Mesenchymal stem cell (in vitro differentiated cells and primary cell): Measurements from ENCODE around the gene PLPPR3.
A peak's percentile ranks its signal among the peaks of the same experiment; 100 is the strongest.

ENCODE experiments used
- DNase-seq: peaks from one replicate; pipeline ENCODE4 v3.0.0-alpha.2; 2013
- H2AFZ ChIP-seq: one replicate; pipeline ENCODE4 v1.6.1; 2013; ENCODE audit warnings: low read depth, mild to moderate bottlenecking, control low read depth, inconsistent platforms, low read length, moderate library complexity
- H2AK5ac ChIP-seq: 2 replicates; pipeline ENCODE4 v1.6.1; 2013; ENCODE audit warnings: low read length, moderate library complexity, mild to moderate bottlenecking, inconsistent platforms; ENCODE audit not compliant: severe bottlenecking
- H2BK120ac ChIP-seq: one replicate; pipeline ENCODE4 v1.6.1; 2013; ENCODE audit warnings: low read depth, mild to moderate bottlenecking, inconsistent platforms, low read length, moderate library complexity
- H2BK12ac ChIP-seq, 2 experiments: one replicate each; pipeline ENCODE4 v1.6.1; 2013; ENCODE audit warnings: inconsistent platforms in 2 of 2, low read length in 2 of 2, mild to moderate bottlenecking in 2 of 2, moderate library complexity in 2 of 2, control low read depth in 1 of 2
- H2BK15ac ChIP-seq: one replicate; pipeline ENCODE4 v1.6.1; 2013; ENCODE audit warnings: mild to moderate bottlenecking, low read depth, inconsistent platforms; ENCODE audit not compliant: poor library complexity, severe bottlenecking
- H2BK5ac ChIP-seq: 2 replicates; pipeline ENCODE4 v1.6.1; 2013; ENCODE audit warnings: low read depth, mild to moderate bottlenecking, low read length, control low read depth, inconsistent platforms; ENCODE audit not compliant: poor library complexity, severe bottlenecking
- H3K14ac ChIP-seq, 2 experiments: one replicate each; pipeline ENCODE4 v1.6.1; 2013; ENCODE audit warnings: inconsistent platforms in 2 of 2, low read length in 2 of 2, control low read depth in 1 of 2, mild to moderate bottlenecking in 1 of 2, moderate library complexity in 1 of 2
- H3K18ac ChIP-seq, 2 experiments: one replicate each; pipeline ENCODE4 v1.6.1; 2013; ENCODE audit warnings: inconsistent platforms in 2 of 2, low read length in 2 of 2, control low read depth in 1 of 2, low read depth in 1 of 2, mild to moderate bottlenecking in 1 of 2
- H3K23ac ChIP-seq, 2 experiments: one replicate each; pipeline ENCODE4 v1.6.1; 2013; ENCODE audit warnings: inconsistent platforms in 2 of 2, low read length in 2 of 2, mild to moderate bottlenecking in 2 of 2, moderate library complexity in 2 of 2, control low read depth in 1 of 2
- H3K27ac ChIP-seq: 2 replicates; pipeline ENCODE4 v1.5.1; 2013; ENCODE audit warnings: mild to moderate bottlenecking, moderate library complexity, low read length, control low read depth, inconsistent platforms; ENCODE audit not compliant: poor library complexity, severe bottlenecking
- H3K27me3 ChIP-seq, 2 experiments: 2 replicates each; pipeline versions ENCODE4 v1.6.1 to v1.7.0; 2013; ENCODE audit warnings: low read length in 2 of 2, mild to moderate bottlenecking in 2 of 2, moderate library complexity in 2 of 2, control low read depth in 1 of 2, inconsistent platforms in 1 of 2; ENCODE audit not compliant: control insufficient read depth in 1 of 2, insufficient read depth in 1 of 2
- H3K36me3 ChIP-seq, 2 experiments: 2 replicates each; pipeline versions ENCODE4 v1.6.1 to v1.7.0; 2013; ENCODE audit warnings: low read length in 2 of 2, control low read depth in 1 of 2, inconsistent platforms in 1 of 2, low read depth in 1 of 2, mild to moderate bottlenecking in 1 of 2; ENCODE audit not compliant: insufficient read depth in 2 of 2, control insufficient read depth in 1 of 2
- H3K4ac ChIP-seq, 2 experiments: one replicate each; pipeline ENCODE4 v1.6.1; 2013; ENCODE audit warnings: inconsistent platforms in 2 of 2, low read length in 2 of 2, mild to moderate bottlenecking in 2 of 2, moderate library complexity in 2 of 2, control low read depth in 1 of 2, low read depth in 1 of 2
- H3K4me1 ChIP-seq: 2 replicates; pipeline ENCODE4 v1.6.1; 2013; ENCODE audit warnings: low read depth, low read length, control low read depth; ENCODE audit not compliant: control insufficient read depth, insufficient read depth
- H3K4me2 ChIP-seq: 2 replicates; pipeline ENCODE4 v1.6.1; 2013; ENCODE audit warnings: low read length, mild to moderate bottlenecking, inconsistent platforms; ENCODE audit not compliant: poor library complexity, severe bottlenecking
- H3K4me3 ChIP-seq, 2 experiments: 2 replicates each; pipeline versions ENCODE4 v1.5.1 to v1.7.0; 2013; ENCODE audit warnings: low read length in 2 of 2, mild to moderate bottlenecking in 2 of 2, control low read depth in 1 of 2, low read depth in 1 of 2; ENCODE audit not compliant: insufficient read depth in 1 of 2
- H3K79me1 ChIP-seq: replicated peaks from 2 replicates; pipeline ENCODE4 v1.6.1; 2013; ENCODE audit warnings: mild to moderate bottlenecking, control low read depth, low read length, inconsistent platforms; ENCODE audit not compliant: poor library complexity, severe bottlenecking
- H3K9ac ChIP-seq: 2 replicates; pipeline ENCODE4 v1.7.0; 2013; ENCODE audit warnings: mild to moderate bottlenecking, low read length, moderate library complexity
- H3K9me3 ChIP-seq: 2 replicates; pipeline ENCODE4 v1.7.0; 2013; ENCODE audit warnings: mild to moderate bottlenecking, low read length; ENCODE audit not compliant: control insufficient read depth
- H4K8ac ChIP-seq: one replicate; pipeline ENCODE4 v1.6.1; 2013; ENCODE audit warnings: inconsistent platforms, mild to moderate bottlenecking, low read length, moderate library complexity
- H4K91ac ChIP-seq: one replicate; pipeline ENCODE4 v1.6.1; 2013; ENCODE audit warnings: mild to moderate bottlenecking, low read length, inconsistent platforms
- WGBS: methylation state at CpG from one replicate; pipeline ENCODE4 v1.1.7; 2013; ENCODE audit warnings: mixed read lengths; 5-methylcytosine and 5-hydroxymethylcytosine counted together

The PLPPR3 gene

DNA sequence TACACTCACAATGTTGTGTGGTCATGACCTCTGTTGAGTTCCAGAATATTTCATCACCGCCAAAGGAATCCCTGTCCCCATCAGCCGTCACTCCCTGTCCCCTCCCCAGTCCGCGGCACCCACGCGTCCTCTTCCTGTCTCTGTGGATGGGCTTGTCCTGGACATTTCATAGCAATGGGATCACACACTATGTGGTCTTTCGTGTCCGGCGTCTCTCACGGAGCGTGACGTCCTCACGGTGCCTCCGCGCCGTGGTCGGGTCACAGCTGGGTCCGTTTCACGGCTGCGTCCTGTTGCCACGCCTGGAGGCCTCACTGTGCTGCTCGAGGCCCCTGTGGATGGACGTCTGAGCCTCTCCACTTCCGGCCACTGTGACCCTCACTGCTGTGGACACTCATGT lies 12.5 kb upstream of the PLPPR3 start:
- Histone ChIP-seq H3K36me3 (no peaks in the 10 kb centered on the region), H3K9me3 (no peaks in the 10 kb centered on the region), H4K91ac (no peak overlapping the region), H3K79me1 (no peaks in the 10 kb centered on the region), H3K18ac (no peak overlapping the region), H3K27me3 (peaks cover 0 to 39% of the 10 kb centered on the region in 2 experiments), H2AK5ac (no peak overlapping the region), H2BK12ac (no peak overlapping the region), H3K23ac (no peak overlapping the region), H2AFZ (no peak overlapping the region), H3K9ac (no peak overlapping the region), H2BK120ac (no peak overlapping the region), H3K14ac (no peak overlapping the region), H3K27ac (no peak overlapping the region), H3K4me2 (no peak overlapping the region), H3K4ac (no peak overlapping the region), H3K4me1 (peaks cover 5% of the 10 kb centered on the region), H2BK5ac (no peak overlapping the region), H2BK15ac (no peak overlapping the region), H4K8ac (no peak overlapping the region), H3K4me3 (no peak overlapping the region)
- 86% methylated on average over 23 of the region's 24 CpGs for WGBS
- DNase-seq = no peak

DNA sequence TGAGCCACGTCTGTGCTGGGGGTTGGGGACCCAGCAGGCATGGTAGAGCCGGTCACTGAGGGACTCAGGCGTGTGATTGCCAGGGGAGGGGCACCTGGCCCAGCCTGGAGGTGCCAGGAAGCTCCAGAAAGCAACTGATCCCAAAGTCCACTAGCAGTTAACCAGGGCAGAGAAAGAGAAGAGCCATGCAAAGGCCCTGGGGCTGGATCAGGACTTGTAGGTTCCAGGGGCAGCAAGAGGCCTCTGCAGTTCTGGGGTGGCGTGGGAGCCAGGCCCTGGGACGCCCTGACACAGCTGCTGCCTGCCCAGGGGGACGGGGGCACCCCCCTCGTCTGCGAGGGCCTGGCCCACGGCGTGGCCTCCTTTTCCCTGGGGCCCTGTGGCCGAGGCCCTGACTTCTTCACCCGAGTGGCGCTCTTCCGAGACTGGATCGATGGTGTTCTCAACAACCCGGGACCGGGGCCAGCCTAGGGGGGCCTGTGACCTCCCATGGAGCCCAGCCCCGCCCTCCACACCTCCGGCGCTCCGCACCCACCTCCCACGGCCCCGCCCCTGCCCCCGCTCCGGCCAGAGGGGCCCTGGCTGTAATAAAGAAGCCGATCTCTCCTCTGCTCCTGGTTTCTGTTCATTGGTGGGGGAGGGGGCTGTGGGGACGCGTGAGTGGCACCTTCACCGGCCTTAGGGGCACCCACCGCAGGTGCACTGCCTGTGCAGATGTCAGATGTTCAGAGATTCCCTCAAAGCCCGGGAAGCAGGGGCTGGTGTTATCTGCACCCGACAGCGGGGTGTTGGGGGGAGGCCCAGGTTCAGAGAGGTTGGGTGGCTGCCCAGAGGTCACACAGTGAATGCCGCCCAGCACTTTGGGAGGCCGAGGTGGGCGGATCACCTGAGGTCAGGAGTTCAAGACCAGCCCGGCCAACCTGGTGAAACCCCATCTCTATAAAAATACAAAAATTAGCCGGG lies 9.9 kb upstream of the PLPPR3 start:
- Histone ChIP-seq H2BK5ac (no peak overlapping the region), H4K8ac (no peak overlapping the region), H2AFZ (no peak overlapping the region), H2BK12ac (no peak overlapping the region), H2BK120ac (no peak overlapping the region), H3K18ac (no peak overlapping the region), H3K4me1 (peaks cover 5% of the 10 kb centered on the region), H3K4ac (no peak overlapping the region), H2BK15ac (peak overlapping the region; percentile 69), H3K36me3 (no peaks in the 10 kb centered on the region), H3K9ac (no peak overlapping the region), H3K79me1 (no peaks in the 10 kb centered on the region), H3K14ac (peak overlapping the region in 1 of 2 experiments; percentile 20), H3K27ac (no peak overlapping the region), H4K91ac (no peak overlapping the region), H3K27me3 (peaks cover 0 to 30% of the 10 kb centered on the region in 2 experiments), H3K4me2 (no peak overlapping the region), H3K4me3 (no peak overlapping the region), H3K9me3 (no peaks in the 10 kb centered on the region), H3K23ac (no peak overlapping the region), H2AK5ac (no peak overlapping the region)
- no peak for DNase-seq
- 71% methylated on average over 33 of the region's 38 CpGs for WGBS

DNA sequence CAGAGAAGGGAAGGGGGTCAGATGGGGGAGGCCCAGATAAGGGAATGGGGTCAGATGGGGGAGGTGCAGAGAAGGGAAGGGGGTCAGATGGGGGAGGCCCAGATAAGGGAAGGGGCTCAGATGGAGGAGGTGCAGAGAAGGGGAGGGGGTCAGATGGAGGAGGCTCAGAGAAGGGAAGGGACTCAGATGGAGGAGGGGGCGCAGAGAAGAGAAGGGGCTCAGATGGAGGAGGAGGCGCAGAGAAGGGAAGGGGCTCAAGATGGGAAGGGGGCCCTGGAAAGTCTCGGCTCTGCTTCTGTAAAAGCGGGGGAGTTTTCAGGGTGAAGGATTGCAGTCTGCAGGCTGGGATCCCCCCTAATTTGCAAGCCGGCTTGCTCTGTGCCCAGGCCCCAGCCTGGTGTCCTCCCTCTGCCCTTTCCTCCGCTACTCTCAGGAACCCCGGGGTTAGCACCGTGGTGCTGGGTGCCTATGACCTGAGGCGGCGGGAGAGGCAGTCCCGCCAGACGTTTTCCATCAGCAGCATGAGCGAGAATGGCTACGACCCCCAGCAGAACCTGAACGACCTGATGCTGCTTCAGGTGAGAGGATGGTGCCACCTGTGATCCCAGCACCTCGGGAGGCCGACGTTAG lies 7.5 kb upstream of the PLPPR3 start:
- no peak overlapping the region for H3K4me2 ChIP-seq
- H2BK15ac ChIP-seq = no peak overlapping the region
- no peak overlapping the region for H4K91ac ChIP-seq
- no peak overlapping the region for H3K4ac ChIP-seq
- no peak overlapping the region for H3K18ac ChIP-seq
- no peak overlapping the region for H2BK5ac ChIP-seq
- H2BK120ac ChIP-seq = no peak overlapping the region
- no peaks in the 10 kb centered on the region for H3K36me3 ChIP-seq
- H3K79me1 ChIP-seq = no peaks in the 10 kb centered on the region
- no peak overlapping the region for H3K4me3 ChIP-seq
- no peak overlapping the region for H3K14ac ChIP-seq
- peaks cover 5% of the 10 kb centered on the region for H3K4me1 ChIP-seq
- 90% methylated on average over 18 of the region's 18 CpGs for WGBS
- no peak for DNase-seq
- no peak overlapping the region for H3K23ac ChIP-seq
- H3K27me3 ChIP-seq = peaks cover 0 to 24% of the 10 kb centered on the region in 2 experiments
- no peaks in the 10 kb centered on the region for H3K9me3 ChIP-seq
- H2AK5ac ChIP-seq = no peak overlapping the region
- no peak overlapping the region for H2BK12ac ChIP-seq
- H4K8ac ChIP-seq = no peak overlapping the region
- no peak overlapping the region for H2AFZ ChIP-seq
- no peak overlapping the region for H3K27ac ChIP-seq
- H3K9ac ChIP-seq = no peak overlapping the region

DNA sequence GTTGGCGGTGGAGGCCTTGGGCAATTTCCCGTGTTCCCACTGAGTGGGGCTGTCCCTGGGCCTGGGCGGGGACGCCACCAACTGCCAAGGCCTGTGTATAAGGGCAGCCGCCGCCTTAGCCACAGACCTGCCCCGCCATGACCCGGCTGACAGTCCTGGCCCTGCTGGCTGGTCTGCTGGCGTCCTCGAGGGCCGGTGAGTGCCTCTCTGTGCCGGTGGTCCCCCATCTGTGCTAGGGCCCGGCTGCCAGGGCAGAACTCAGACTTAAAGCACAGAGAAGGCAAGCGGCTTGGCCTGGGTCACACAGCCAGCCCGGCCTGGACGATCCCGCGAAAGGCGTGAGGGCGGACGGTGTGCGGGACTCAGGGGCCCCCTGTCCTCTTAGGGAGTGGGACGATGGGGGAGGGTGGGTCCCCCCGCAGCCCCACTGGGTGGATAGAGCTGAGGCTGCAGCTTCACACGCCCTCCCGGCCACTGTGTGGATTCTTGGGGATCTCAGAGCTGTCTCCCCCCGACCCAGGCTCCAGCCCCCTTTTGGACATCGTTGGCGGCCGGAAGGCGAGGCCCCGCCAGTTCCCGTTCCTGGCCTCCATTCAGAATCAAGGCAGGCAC lies 6.1 kb upstream of the PLPPR3 start, which contains the start of gene AZU1:
Gene AZU1 (plus strand): TSS at position 128 of the 612 bp plus-strand sequence. CDS start 10 bp downstream, at position 138.
- Histone ChIP-seq H3K4me3 (no peak within 1 kb of the TSS), H3K9me3 (no peaks in the 10 kb centered on the region), H2BK5ac (no peak within 1 kb of the TSS), H3K9ac (no peak within 1 kb of the TSS), H2BK15ac (no peak within 1 kb of the TSS), H3K14ac (no peak within 1 kb of the TSS), H3K36me3 (no peaks in the 10 kb centered on the region), H2AFZ (no peak within 1 kb of the TSS), H3K4me1 (peaks cover 12% of the 10 kb centered on the region), H3K27ac (no peak within 1 kb of the TSS), H3K23ac (no peak within 1 kb of the TSS), H3K79me1 (no peaks in the 10 kb centered on the region), H3K4ac (no peak within 1 kb of the TSS), H3K27me3 (peaks cover 0 to 29% of the 10 kb centered on the region in 2 experiments), H2BK12ac (no peak within 1 kb of the TSS), H2BK120ac (no peak within 1 kb of the TSS), H3K4me2 (no peak within 1 kb of the TSS), H4K91ac (no peak within 1 kb of the TSS), H2AK5ac (no peak within 1 kb of the TSS), H3K18ac (no peak within 1 kb of the TSS), H4K8ac (no peak within 1 kb of the TSS)
- DNase-seq = no peak
- 86% methylated on average over 30 of the region's 33 CpGs for WGBS
